IPS-15b (cell line): ENCODE results near the gene AHRR.
"Not testable (repeated sequence)": the region's sequence is repeated elsewhere in the genome, so short reads cannot be mapped to it uniquely, and the experiment has no call there.

ENCODE experiments used
- H3K27me3 ChIP-seq: one replicate; pipeline ENCODE4 v1.6.1; 2013; ENCODE audit warnings: low read length; ENCODE audit not compliant: control insufficient read depth, insufficient read depth
- H3K36me3 ChIP-seq: one replicate; pipeline ENCODE4 v1.6.1; 2013; ENCODE audit warnings: low read length; ENCODE audit not compliant: control insufficient read depth, insufficient read depth
- H3K4me1 ChIP-seq: one replicate; pipeline ENCODE4 v1.6.1; 2013; ENCODE audit warnings: mild to moderate bottlenecking, low read length; ENCODE audit not compliant: control insufficient read depth, insufficient read depth
- H3K4me3 ChIP-seq: one replicate; pipeline ENCODE4 v1.5.1; 2013; ENCODE audit warnings: low read depth, low read length
- H3K9ac ChIP-seq: one replicate; pipeline ENCODE4 v1.6.1; 2013; ENCODE audit warnings: low read depth, mild to moderate bottlenecking, low read length
- H3K9me3 ChIP-seq: one replicate; pipeline ENCODE4 v1.6.1; 2013; ENCODE audit warnings: mild to moderate bottlenecking, low read length; ENCODE audit not compliant: control insufficient read depth, insufficient read depth

Gene AHRR

GRCh38 chr5:321230-321725 lies at the start of gene AHRR:
AHRR (plus strand) TSS chr5:321714; CDS start chr5:343903, 22,189 bp downstream.
- Histone ChIP-seq H3K9ac (peak within 1 kb of the TSS; percentile 54), H3K9me3 (no peaks in the 10 kb centered on the region), H3K4me1 (no peaks in the 10 kb centered on the region), H3K27me3 (peaks cover 45% of the 10 kb centered on the region), H3K4me3 (peak within 1 kb of the TSS; percentile 56), H3K36me3 (peaks cover 4% of the 10 kb centered on the region)

- H3K36me3 ChIP-seq, H3K9me3 ChIP-seq, H3K4me1 ChIP-seq, H3K27me3 ChIP-seq, H3K9ac ChIP-seq: not testable (repeated sequence)
- H3K4me3 ChIP-seq: peak overlapping the region; percentile 75
These were observed 49.7 kb upstream of the AHRR start for GRCh38 chr5:271828-272167.

GRCh38 chr5:273091-273490 lies 48.4 kb upstream of the AHRR start:
- not testable (repeated sequence) for H3K4me1 ChIP-seq, H3K36me3 ChIP-seq, H3K27me3 ChIP-seq, H3K9ac ChIP-seq, H3K4me3 ChIP-seq, H3K9me3 ChIP-seq

GRCh38 chr5:273491-273890 lies 48.0 kb upstream of the AHRR start:
- not testable (repeated sequence) for H3K9ac ChIP-seq, H3K9me3 ChIP-seq, H3K36me3 ChIP-seq, H3K27me3 ChIP-seq, H3K4me1 ChIP-seq, H3K4me3 ChIP-seq

- H3K4me1 ChIP-seq, H3K9ac ChIP-seq, H3K4me3 ChIP-seq, H3K9me3 ChIP-seq, H3K36me3 ChIP-seq, H3K27me3 ChIP-seq: not testable (repeated sequence)
These were observed 47.2 kb upstream of the AHRR start for GRCh38 chr5:274346-274745.

GRCh38 chr5:278646-279045 lies 42.9 kb upstream of the AHRR start:
- Histone ChIP-seq H3K4me3 (no peak overlapping the region), H3K9me3 (no peaks in the 10 kb centered on the region)

GRCh38 chr5:279051-279665 lies 42.4 kb upstream of the AHRR start:
- not testable (repeated sequence) for H3K36me3 ChIP-seq, H3K27me3 ChIP-seq

More at GRCh38 chr5:278646-279045, 42.9 kb upstream of the AHRR start:
- no peaks in the 10 kb centered on the region for H3K27me3 ChIP-seq
- no peaks in the 10 kb centered on the region for H3K4me1 ChIP-seq
- no peak overlapping the region for H3K9ac ChIP-seq
- H3K36me3 ChIP-seq: peaks cover 4% of the 10 kb centered on the region

GRCh38 chr5:285991-286557 lies 35.4 kb upstream of the AHRR start:
- H3K4me3 ChIP-seq: no peak overlapping the region
- no peaks in the 10 kb centered on the region for H3K27me3 ChIP-seq
- H3K9me3 ChIP-seq: no peaks in the 10 kb centered on the region
- H3K36me3 ChIP-seq: peaks cover 11% of the 10 kb centered on the region
- H3K9ac ChIP-seq: no peak overlapping the region
- H3K4me1 ChIP-seq: no peaks in the 10 kb centered on the region

More at GRCh38 chr5:279051-279665, 42.4 kb upstream of the AHRR start:
- H3K9ac ChIP-seq, H3K4me1 ChIP-seq, H3K9me3 ChIP-seq, H3K4me3 ChIP-seq: not testable (repeated sequence)

GRCh38 chr5:290200-290599 lies 31.3 kb upstream of the AHRR start:
- H3K4me1 ChIP-seq, H3K27me3 ChIP-seq, H3K9ac ChIP-seq, H3K9me3 ChIP-seq, H3K4me3 ChIP-seq, H3K36me3 ChIP-seq: not testable (repeated sequence)

GRCh38 chr5:291345-291744 lies 30.2 kb upstream of the AHRR start:
- not testable (repeated sequence) for H3K9me3 ChIP-seq, H3K9ac ChIP-seq, H3K36me3 ChIP-seq, H3K4me1 ChIP-seq, H3K27me3 ChIP-seq, H3K4me3 ChIP-seq

GRCh38 chr5:294788-295187 lies 26.7 kb upstream of the AHRR start:
- H3K27me3 ChIP-seq, H3K9me3 ChIP-seq, H3K4me3 ChIP-seq, H3K36me3 ChIP-seq, H3K4me1 ChIP-seq, H3K9ac ChIP-seq: not testable (repeated sequence)

GRCh38 chr5:296207-296606 lies 25.3 kb upstream of the AHRR start:
- not testable (repeated sequence) for H3K36me3 ChIP-seq, H3K27me3 ChIP-seq, H3K9ac ChIP-seq, H3K4me1 ChIP-seq, H3K9me3 ChIP-seq, H3K4me3 ChIP-seq
